HEK293T (cell line): ENCODE measurements around the gene CNTRL.

Experiments
- BHLHE40 ChIP-seq: fragments of 450-650 bp; IDR thresholded peaks from 2 replicates; pipeline ENCODE4 v1.6.1; 2016; ENCODE audit warnings: mild to moderate bottlenecking, moderate library complexity, borderline replicate concordance
- ELF4 ChIP-seq: fragments of 450-650 bp; IDR thresholded peaks from 2 replicates; pipeline ENCODE4 v1.6.1; 2017; ENCODE audit warnings: antibody characterized with exemption
- FOXA1 ChIP-seq: fragments of 450-650 bp; IDR thresholded peaks from 2 replicates; pipeline ENCODE4 v1.6.1; 2016; ENCODE audit warnings: mild to moderate bottlenecking
- FOXK2 ChIP-seq: fragments of 450-650 bp; IDR thresholded peaks from 2 replicates; pipeline ENCODE4 v1.6.1; 2016; ENCODE audit warnings: mild to moderate bottlenecking
- FOXM1 ChIP-seq: fragments of 450-650 bp; IDR thresholded peaks from 2 replicates; pipeline ENCODE4 v1.6.1; 2017; ENCODE audit warnings: mild to moderate bottlenecking, borderline replicate concordance
- HDGF ChIP-seq: fragments of 450-650 bp; IDR thresholded peaks from 2 replicates; pipeline ENCODE4 v1.6.1; 2017; ENCODE audit warnings: antibody characterized with exemption, borderline replicate concordance
- LEF1 ChIP-seq: fragments of 450-650 bp; IDR thresholded peaks from 2 replicates; pipeline ENCODE4 v1.6.1; 2017; ENCODE audit warnings: mild to moderate bottlenecking, borderline replicate concordance
- NFRKB ChIP-seq: fragments of 450-650 bp; IDR thresholded peaks from 2 replicates; pipeline ENCODE4 v1.6.1; 2016; ENCODE audit warnings: mild to moderate bottlenecking, moderate library complexity
- SP1 ChIP-seq: fragments of 450-650 bp; IDR thresholded peaks from 2 replicates; pipeline ENCODE4 v1.6.1; 2017
- SUZ12 ChIP-seq: fragments of 450-650 bp; IDR thresholded peaks from 2 replicates; pipeline ENCODE4 v1.6.1; 2016; ENCODE audit warnings: mild to moderate bottlenecking
- TARDBP ChIP-seq: fragments of 450-650 bp; IDR thresholded peaks from 2 replicates; pipeline ENCODE4 v1.6.1; 2016
- ZNF384 ChIP-seq: fragments of 450-650 bp; IDR thresholded peaks from 2 replicates; pipeline ENCODE4 v1.6.1; 2016
- TF ChIP-seq, protein P1 (sequence below): fragments of 450-650 bp; IDR thresholded peaks from 2 replicates; pipeline ENCODE4 v1.6.1; 2016

DNA sequence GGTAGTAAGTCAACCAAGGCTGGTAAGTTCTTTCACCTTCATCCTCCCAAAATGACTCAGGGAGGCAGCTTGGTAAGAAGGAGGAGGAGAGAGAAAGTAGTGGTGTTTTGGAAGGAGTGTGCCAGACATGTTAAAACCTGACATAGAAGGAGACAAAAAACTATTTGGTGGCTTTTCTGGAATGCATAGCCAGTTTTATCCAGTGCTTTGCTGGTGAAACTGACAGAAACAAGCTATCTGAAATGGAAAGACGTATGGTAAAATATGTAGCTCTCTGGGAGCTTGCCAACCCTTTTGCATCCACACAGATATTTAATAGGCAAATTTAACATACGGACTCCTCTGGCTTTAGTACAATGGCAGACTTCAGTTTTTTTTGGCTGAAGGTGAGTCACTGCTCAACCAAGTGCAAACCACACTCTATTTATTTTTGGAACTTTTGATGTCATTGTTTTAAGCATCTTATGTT, 81.5 kb downstream of the CNTRL start:
- TF ChIP-seq FOXM1 (no peak), SP1 (no peak), TARDBP (no peak), HDGF (no peak), ELF4 (no peak), NFRKB (no peak), SUZ12 (no peak), BHLHE40 (no peak), FOXK2 (no peak), FOXA1 (no peak), LEF1 (no peak), ZNF384 (no peak)
- TF ChIP-seq, protein P1, sequence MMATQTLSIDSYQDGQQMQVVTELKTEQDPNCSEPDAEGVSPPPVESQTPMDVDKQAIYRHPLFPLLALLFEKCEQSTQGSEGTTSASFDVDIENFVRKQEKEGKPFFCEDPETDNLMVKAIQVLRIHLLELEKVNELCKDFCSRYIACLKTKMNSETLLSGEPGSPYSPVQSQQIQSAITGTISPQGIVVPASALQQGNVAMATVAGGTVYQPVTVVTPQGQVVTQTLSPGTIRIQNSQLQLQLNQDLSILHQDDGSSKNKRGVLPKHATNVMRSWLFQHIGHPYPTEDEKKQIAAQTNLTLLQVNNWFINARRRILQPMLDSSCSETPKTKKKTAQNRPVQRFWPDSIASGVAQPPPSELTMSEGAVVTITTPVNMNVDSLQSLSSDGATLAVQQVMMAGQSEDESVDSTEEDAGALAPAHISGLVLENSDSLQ: no peak
